Ureter (tissue), 1 donor: ENCODE measurements around the gene LCN15. TPM values are rescaled to one million over a fixed set of nuclear protein-coding genes. Genes with fewer than 3 reads are reported as not detected.
A peak's percentile ranks its signal among the peaks of the same experiment; 100 is the strongest.
"Not testable (repeated sequence)": the region's sequence is repeated elsewhere in the genome, so short reads cannot be mapped to it uniquely, and the experiment has no call there.

Experiments used
- DNase-seq: peaks from one replicate; pipeline ENCODE4 v3.0.0-alpha.2; 2020; ENCODE audit warnings: low spot score
- total RNA-seq: library from RNA; stranded (reverse); gene quantifications from one replicate; pipeline ENCODE4 v1.2.4, GENCODE V29; 2023
- donor health status: DM: yes; HTN: yes; CAD: no.

LCN15 gene
- total RNA-seq, 1 donor from 2014 or later, result not detected

DNA sequence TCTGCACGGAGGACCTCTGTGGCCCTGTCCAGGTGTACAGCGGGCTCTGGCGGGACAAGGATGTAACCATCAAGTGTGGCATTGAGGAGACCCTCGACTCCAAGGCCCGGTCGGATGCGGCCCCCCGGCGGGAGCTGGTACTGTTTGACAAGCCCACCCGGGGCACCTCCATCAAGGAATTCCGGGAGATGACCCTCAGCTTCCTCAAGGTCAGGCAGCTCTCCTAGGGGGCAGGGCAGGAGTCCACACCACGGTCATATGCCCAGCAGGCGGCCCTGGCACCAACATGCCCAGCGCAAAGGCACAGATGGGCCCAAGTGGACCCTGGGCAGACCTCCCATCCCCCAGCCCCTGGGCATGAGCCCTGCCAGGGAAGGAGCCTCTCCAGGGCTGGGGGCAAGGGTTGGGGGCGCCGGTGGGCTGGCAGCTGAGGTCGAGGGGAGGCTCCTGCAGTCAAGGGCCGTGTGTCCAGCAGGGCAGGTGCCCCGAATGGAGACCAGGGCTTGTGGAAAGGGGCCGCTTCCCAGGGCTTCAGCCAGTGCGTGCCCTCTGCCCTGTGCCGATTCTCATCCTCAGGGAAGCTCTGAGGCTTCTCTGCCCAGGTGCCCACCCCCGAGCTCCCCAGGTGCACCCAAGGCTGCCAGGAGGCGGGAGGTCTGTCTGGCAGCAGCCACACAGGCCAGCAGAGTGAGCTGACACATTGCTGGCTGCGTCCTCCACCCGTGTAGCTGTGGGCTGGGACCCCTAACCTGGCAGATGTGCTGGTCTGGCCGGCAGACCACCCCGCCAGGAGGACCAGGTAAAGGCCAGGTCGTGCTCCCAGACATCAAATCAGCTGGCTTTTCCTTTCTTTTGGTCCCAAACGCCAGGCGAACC lies 42.0 kb downstream of the LCN15 start:
- no peak for DNase-seq

- DNase-seq, result no peak
Observed at GRCh38 chr9:136721339-136722092, 42.8 kb downstream of the LCN15 start.

DNA sequence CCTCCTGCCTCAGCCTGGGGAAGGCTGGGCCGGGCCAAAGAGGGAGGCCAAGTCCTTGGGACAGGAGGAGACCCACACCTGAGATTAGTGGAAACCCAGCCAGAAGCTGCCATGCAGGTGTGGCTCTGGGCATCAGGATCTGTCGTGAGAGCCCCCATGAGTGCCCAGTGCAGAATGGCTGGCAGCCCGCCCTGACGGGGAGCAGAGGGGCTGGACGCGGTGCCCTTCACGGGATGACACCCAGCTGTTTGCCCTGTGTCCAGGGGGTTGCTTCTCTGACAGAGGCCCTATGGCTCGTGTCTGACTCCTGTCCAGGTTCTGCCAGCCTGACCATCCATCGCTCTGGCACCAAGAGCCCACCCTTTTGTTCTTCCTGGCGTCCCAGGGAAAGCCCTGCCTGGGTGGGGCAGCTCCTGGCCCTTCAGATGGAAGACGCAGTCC lies 43.4 kb downstream of the LCN15 start:
- no peak for DNase-seq

- no peak for DNase-seq
Observed at GRCh38 chr9:136720251-136720897, 43.9 kb downstream of the LCN15 start.

DNA sequence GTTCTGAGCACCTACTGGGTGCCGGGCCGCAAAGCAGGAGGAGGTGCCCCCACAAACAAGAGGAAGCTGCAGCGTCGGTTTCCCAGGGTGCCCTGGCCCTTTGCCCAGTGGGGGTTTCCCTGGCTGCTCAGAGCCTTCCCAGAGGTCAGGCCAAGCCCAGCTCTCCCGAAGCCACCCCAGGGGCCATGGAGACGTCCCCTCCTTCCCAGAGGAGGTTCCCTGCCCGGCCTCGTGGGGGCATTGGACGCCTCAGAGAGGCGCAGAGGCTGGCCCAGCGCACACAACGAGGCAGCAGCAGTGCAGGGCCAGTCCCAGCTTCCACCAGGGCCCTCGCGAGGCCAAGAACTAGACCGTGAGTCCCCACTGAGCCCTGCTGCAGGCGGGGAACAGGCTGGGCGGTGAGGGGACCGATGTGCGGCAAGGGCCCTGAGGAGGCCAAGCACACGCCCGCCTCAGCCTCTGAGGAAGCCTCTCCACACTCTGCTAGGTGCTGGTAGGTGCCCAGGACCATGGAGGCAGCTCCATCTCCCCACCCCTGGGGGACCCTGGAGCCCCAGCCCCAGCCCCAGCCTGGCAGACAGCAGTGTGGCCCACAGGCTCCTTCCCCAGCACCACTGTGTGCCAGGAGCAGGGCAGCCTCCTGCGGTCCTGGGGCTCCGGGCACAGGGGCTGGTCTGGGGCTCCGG lies 45.0 kb downstream of the LCN15 start:
- no peak for DNase-seq

GRCh38 chr9:136718345-136719194 lies 45.7 kb downstream of the LCN15 start:
- no peak for DNase-seq

DNA sequence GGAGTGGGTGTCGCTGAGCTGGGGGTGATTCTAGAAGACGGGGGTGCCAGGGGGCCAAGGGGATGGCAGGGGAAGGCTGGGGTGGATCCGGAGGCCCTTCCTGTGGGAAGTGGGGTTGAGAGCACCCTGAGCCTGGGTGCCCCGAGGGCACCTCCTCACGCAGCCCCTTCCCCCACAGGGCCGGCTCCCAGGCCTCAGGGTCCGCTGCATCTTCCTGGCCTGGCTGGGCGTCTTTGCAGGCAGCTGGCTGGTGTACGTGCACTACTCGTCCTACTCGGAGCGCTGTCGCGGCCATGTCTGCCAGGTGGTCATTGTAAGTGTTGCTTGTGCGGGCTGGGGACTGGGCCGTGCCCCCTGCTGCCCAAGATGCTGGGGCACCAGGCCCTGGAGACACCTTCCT lies 46.9 kb downstream of the LCN15 start:
- no peak for DNase-seq

GRCh38 chr9:136714893-136715274 lies 49.4 kb downstream of the LCN15 start:
- DNase-seq, result peak; percentile 42

- no peak for DNase-seq
Observed at GRCh38 chr9:136714096-136714892, 50.0 kb downstream of the LCN15 start.

DNA sequence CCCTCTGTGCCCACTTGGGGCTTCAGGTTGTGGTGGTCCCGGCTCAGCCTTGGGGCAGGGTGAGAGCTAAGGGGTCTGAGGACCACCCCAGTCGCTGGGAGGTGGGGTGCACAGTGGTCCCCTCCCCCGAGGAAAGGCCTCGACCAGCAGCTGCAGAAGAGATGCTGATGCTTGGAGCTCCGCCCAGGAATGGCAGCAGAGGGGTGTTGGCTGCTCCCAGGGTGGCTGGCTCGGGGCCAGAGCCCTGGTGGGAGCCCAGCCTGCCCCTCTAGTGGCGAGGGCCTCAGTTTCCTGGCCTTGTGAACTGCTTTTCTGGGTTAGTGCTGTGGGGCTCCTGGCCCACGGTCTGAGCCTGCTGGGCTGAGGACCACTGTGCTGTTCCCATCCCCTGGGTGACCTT lies 50.8 kb downstream of the LCN15 start:
- no peak for DNase-seq

GRCh38 chr9:136712690-136713544 lies 51.4 kb downstream of the LCN15 start:
- DNase-seq, result peak; percentile 43

- DNase-seq, result peak; percentile 46
Observed at GRCh38 chr9:136711751-136712689, 52.3 kb downstream of the LCN15 start, which contains the start of gene DIPK1B. DIPK1B (plus strand) TSS chr9:136712572; CDS start chr9:136712666, 94 bp downstream.

- DNase-seq, result not testable (repeated sequence)
Observed at GRCh38 chr9:136711219-136711648, 53.1 kb downstream of the LCN15 start.

GRCh38 chr9:136710543-136710942 lies 53.8 kb downstream of the LCN15 start:
- no peak for DNase-seq
